GM12878 (cell line): ENCODE data around the gene GLRX5.

Experiments used
- CREM ChIP-seq: IDR thresholded peaks from 2 replicates; pipeline ENCODE4 v1.6.1; 2014; ENCODE audit warnings: antibody characterized with exemption, low read depth
- POLR2A ChIP-seq: IDR thresholded peaks from 2 replicates; pipeline ENCODE4 v1.6.1; 2011; ENCODE audit warnings: low read depth, mild to moderate bottlenecking, low read length
- TCF12 ChIP-seq: IDR thresholded peaks from 2 replicates; pipeline ENCODE4 v1.6.1; 2011; ENCODE audit warnings: low read depth, mild to moderate bottlenecking, low read length
- TF ChIP-seq, protein P1 (sequence below): IDR thresholded peaks from 2 replicates; pipeline ENCODE4 v1.6.1; 2011; ENCODE audit warnings: low read depth, low read length, improper control_type of control experiment, borderline replicate concordance

DNA sequence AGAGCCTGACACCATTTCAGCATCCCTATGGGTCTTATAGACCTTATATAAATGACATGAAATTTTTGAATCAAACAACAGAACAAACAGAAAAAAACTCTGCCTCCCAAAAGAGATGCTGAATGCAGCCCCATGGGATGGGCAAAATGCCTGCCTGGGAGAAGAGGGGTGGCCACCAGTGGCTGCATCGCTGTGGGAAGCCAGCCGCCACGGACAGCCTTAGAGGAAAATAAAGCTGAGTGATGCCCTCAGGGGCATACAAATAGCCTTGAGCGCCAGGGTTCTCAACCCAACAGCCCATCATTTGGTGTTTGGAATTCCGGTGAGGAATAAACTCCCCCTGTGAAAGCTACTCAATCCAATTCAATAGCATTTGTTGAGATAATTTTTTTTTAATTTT lies 41.3 kb upstream of the GLRX5 start:
- TF ChIP-seq TCF12 (no peak), CREM (no peak), POLR2A (no peak)
- TF ChIP-seq, protein P1, sequence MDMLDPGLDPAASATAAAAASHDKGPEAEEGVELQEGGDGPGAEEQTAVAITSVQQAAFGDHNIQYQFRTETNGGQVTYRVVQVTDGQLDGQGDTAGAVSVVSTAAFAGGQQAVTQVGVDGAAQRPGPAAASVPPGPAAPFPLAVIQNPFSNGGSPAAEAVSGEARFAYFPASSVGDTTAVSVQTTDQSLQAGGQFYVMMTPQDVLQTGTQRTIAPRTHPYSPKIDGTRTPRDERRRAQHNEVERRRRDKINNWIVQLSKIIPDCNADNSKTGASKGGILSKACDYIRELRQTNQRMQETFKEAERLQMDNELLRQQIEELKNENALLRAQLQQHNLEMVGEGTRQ = no peak
